SH-SY5Y (cell line): ENCODE results near the gene TRAF6.

Experiments used
- GATA2 ChIP-seq: IDR thresholded peaks from 2 replicates; pipeline ENCODE4 v1.6.1; 2011; ENCODE audit warnings: mild to moderate bottlenecking, low read depth, low read length
- GATA3 ChIP-seq: IDR thresholded peaks from 2 replicates; pipeline ENCODE4 v1.6.1; 2011; ENCODE audit warnings: low read depth, mild to moderate bottlenecking, low read length, moderate library complexity

Gene TRAF6

GRCh38 chr11:36507824-36508489 is 2.1 kb downstream of the TRAF6 start:
- TF ChIP-seq GATA3, result no peak
- TF ChIP-seq GATA2, result no peak

- TF ChIP-seq GATA3 (no peak), GATA2 (no peak)
These were observed 8.8 kb downstream of the TRAF6 start for GRCh38 chr11:36501236-36501635.

GRCh38 chr11:36500315-36500721 is 9.8 kb downstream of the TRAF6 start:
- TF ChIP-seq GATA3 (no peak), GATA2 (no peak)

GRCh38 chr11:36499315-36499714 is 10.8 kb downstream of the TRAF6 start:
- TF ChIP-seq GATA3 (no peak), GATA2 (no peak)

- TF ChIP-seq GATA2 (no peak), GATA3 (no peak)
These were observed 11.4 kb downstream of the TRAF6 start for GRCh38 chr11:36498721-36499120.

GRCh38 chr11:36493332-36493731 is 16.7 kb downstream of the TRAF6 start:
- TF ChIP-seq GATA2 (no peak), GATA3 (no peak)

GRCh38 chr11:36492724-36493304 is 17.3 kb downstream of the TRAF6 start:
- TF ChIP-seq GATA2 (no peak), GATA3 (no peak)

- TF ChIP-seq GATA2 (no peak), GATA3 (no peak)
These were observed 19.9 kb downstream of the TRAF6 start for GRCh38 chr11:36490026-36490806.

GRCh38 chr11:36488096-36488495 is 22.0 kb downstream of the TRAF6 start:
- TF ChIP-seq GATA3, result no peak
- TF ChIP-seq GATA2, result no peak

- no peak for TF ChIP-seq GATA2
- no peak for TF ChIP-seq GATA3
These were observed 22.5 kb downstream of the TRAF6 start for GRCh38 chr11:36487619-36488018.

- TF ChIP-seq GATA2, result no peak
- no peak for TF ChIP-seq GATA3
These were observed 24.6 kb downstream of the TRAF6 start for GRCh38 chr11:36485298-36486002.

- no peak for TF ChIP-seq GATA3
- TF ChIP-seq GATA2, result no peak
These were observed 29.2 kb downstream of the TRAF6 start for GRCh38 chr11:36480833-36481232.

- TF ChIP-seq GATA2, result no peak
- no peak for TF ChIP-seq GATA3
These were observed 31.3 kb downstream of the TRAF6 start for GRCh38 chr11:36478700-36479329.

- TF ChIP-seq GATA2 (no peak), GATA3 (no peak)
These were observed 34.9 kb downstream of the TRAF6 start for GRCh38 chr11:36475192-36475591.

- no peak for TF ChIP-seq GATA2
- TF ChIP-seq GATA3, result no peak
These were observed 38.5 kb downstream of the TRAF6 start for GRCh38 chr11:36471577-36471976.
